ENCODE data around the gene TBC1D1.

- TF ChIP-seq, protein P1, sequence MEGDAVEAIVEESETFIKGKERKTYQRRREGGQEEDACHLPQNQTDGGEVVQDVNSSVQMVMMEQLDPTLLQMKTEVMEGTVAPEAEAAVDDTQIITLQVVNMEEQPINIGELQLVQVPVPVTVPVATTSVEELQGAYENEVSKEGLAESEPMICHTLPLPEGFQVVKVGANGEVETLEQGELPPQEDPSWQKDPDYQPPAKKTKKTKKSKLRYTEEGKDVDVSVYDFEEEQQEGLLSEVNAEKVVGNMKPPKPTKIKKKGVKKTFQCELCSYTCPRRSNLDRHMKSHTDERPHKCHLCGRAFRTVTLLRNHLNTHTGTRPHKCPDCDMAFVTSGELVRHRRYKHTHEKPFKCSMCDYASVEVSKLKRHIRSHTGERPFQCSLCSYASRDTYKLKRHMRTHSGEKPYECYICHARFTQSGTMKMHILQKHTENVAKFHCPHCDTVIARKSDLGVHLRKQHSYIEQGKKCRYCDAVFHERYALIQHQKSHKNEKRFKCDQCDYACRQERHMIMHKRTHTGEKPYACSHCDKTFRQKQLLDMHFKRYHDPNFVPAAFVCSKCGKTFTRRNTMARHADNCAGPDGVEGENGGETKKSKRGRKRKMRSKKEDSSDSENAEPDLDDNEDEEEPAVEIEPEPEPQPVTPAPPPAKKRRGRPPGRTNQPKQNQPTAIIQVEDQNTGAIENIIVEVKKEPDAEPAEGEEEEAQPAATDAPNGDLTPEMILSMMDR (optimal IDR thresholded peaks at IDR 0.05 in 1 of 3, IDR thresholded peaks at IDR 0.05 in 1 of 3, conservative IDR thresholded peaks at IDR 0.05 in 1 of 3; ENCODE audit: extremely low read depth in 1 of 3, insufficient read depth in 2 of 3, low read length in 3 of 3), result no peak
- no peak for TF ChIP-seq EZH2 (IDR thresholded peaks at IDR 0.05; ENCODE audit: low read length)
Measured at GRCh38 chr4:38062776-38063097, 171.9 kb downstream of the TBC1D1 start.

Data from keratinocyte (primary cell).